Measurements from ENCODE around the gene UBXN7. TPM values are rescaled to one million over a fixed set of nuclear protein-coding genes. Genes with fewer than 3 reads are reported as not detected.

Gene UBXN7
- total and polyA plus RNA-seq, 2 of the 13 experiments (the other 11 are each of a cell fraction or from before 2014, with no cell fraction given), result 12.5 to 15.9 TPM

DNA sequence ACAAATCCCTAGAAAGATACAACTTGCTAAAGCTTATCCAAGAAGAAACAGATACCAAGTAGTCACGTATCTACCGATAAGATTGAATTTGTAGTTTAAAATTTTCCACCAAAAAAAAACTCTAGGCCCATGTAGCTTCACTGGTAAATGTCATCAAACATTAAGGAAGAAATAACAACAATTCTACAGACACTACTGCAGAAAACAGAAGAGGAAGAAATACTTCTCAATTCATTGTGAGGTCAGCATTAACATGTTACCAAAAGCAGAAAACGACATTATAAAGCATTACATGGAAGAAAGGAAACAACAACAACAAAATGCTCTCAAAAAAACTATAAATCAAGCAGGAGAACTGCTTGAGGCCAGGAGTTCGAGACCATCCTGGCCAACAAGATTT lies 66.5 kb downstream of the UBXN7 start (continued):
- TF ChIP-seq, protein P1, sequence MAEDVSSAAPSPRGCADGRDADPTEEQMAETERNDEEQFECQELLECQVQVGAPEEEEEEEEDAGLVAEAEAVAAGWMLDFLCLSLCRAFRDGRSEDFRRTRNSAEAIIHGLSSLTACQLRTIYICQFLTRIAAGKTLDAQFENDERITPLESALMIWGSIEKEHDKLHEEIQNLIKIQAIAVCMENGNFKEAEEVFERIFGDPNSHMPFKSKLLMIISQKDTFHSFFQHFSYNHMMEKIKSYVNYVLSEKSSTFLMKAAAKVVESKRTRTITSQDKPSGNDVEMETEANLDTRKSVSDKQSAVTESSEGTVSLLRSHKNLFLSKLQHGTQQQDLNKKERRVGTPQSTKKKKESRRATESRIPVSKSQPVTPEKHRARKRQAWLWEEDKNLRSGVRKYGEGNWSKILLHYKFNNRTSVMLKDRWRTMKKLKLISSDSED (CRISPR knock-in tag; IDR thresholded peaks at IDR 0.05), result no peak
- TF ChIP-seq ZKSCAN5 (CRISPR knock-in tag; IDR thresholded peaks at IDR 0.05), result no peak

DNA sequence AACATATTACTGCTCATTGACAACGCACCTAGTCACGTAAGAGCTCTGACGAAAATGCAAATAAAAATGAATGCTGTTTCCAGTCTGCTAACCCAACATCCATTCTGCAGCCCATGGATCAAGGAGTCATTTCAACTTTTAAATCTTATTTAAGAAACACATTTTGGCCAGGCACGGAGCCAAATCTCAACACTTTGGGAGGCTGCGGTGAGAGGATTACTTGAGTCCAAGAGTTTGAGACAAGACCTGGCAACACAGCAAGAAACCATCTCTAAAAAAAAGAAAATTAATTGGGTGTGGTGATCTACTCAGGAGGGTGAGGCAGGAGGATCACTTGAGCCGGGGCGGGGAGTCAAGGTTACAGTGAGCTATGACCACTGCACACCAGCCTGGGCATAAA lies 71.6 kb downstream of the UBXN7 start:
- Histone ChIP-seq H3K4me1 (ENCODE audit: insufficient read depth, low read length) (no peaks in the 10 kb centered on the region), H3K27ac (ENCODE audit: extremely low read length, insufficient read depth, low read length) (no peak overlapping the region), H4K20me1 (ENCODE audit: insufficient read depth, low read length) (no peaks in the 10 kb centered on the region), H3K36me3 (replicated peaks in 1 of 2; ENCODE audit: control insufficient read depth in 1 of 2, insufficient read depth in 2 of 2, low read length in 2 of 2) (peaks cover 19 to 59% of the 10 kb centered on the region in 2 experiments), H3K9ac (ENCODE audit: insufficient read depth, low read depth, low read length) (no peak overlapping the region), H2AFZ (ENCODE audit: low read length) (no peak overlapping the region), H3K4me3 (replicated peaks in 1 of 3; ENCODE audit: insufficient read depth in 1 of 3, low read depth in 2 of 3, low read length in 3 of 3) (no peak overlapping the region), H3K27me3 (ENCODE audit: control insufficient read depth in 1 of 2, insufficient read depth in 2 of 2, low read length in 2 of 2) (no peaks in the 10 kb centered on the region), H3K79me2 (ENCODE audit: insufficient read depth, low read length) (no peaks in the 10 kb centered on the region), H3K9me3 (ENCODE audit: low read length) (no peaks in the 10 kb centered on the region), H3K4me2 (ENCODE audit: low read depth, low read length) (no peak overlapping the region)
- FAIRE-seq (no peak), ATAC-seq (no peak), DNase-seq (ENCODE audit: low spot score) (no peak)
- WGBS (ENCODE audit: low lambda C conversion rate), result 96% methylated on average over 7 of the region's 7 CpGs
- no TSS peak for BruUV-seq (replicated peaks)
- ChIA-PET CTCF (ENCODE audit: low intra/inter-chr PET ratio, low total read pairs) (no interaction called here), POLR2A (no interaction called here)
- TF ChIP-seq, protein P2, sequence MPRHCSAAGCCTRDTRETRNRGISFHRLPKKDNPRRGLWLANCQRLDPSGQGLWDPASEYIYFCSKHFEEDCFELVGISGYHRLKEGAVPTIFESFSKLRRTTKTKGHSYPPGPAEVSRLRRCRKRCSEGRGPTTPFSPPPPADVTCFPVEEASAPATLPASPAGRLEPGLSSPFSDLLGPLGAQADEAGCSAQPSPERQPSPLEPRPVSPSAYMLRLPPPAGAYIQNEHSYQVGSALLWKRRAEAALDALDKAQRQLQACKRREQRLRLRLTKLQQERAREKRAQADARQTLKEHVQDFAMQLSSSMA (CRISPR knock-in tag; IDR thresholded peaks at IDR 0.05), result no peak
- TF ChIP-seq ZNF766 (CRISPR knock-in tag; IDR thresholded peaks at IDR 0.05; ENCODE audit: borderline replicate concordance) (no peak), NPAS2 (CRISPR knock-in tag; IDR thresholded peaks at IDR 0.05; ENCODE audit: borderline replicate concordance) (no peak), AKAP8 (CRISPR knock-in tag; IDR thresholded peaks at IDR 0.05) (no peak), SKI (IDR thresholded peaks at IDR 0.05; ENCODE audit: partially characterized antibody) (no peak), NFRKB (IDR thresholded peaks at IDR 0.05) (no peak), JUNB (CRISPR knock-in tag; IDR thresholded peaks at IDR 0.05; ENCODE audit: borderline replicate concordance) (no peak), POLR2AphosphoS2 (IDR thresholded peaks at IDR 0.05; ENCODE audit: low read depth, low read length) (no peak), ASH2L (IDR thresholded peaks at IDR 0.05; ENCODE audit: insufficient read length, low read depth, low read length) (no peak), TGIF2 (CRISPR knock-in tag; IDR thresholded peaks at IDR 0.05) (no peak), ZNF614 (CRISPR knock-in tag; IDR thresholded peaks at IDR 0.05; ENCODE audit: borderline replicate concordance) (no peak), NCOA2 (CRISPR knock-in tag; IDR thresholded peaks at IDR 0.05) (no peak), NR2F6 (IDR thresholded peaks at IDR 0.05) (no peak), NR2F6 (CRISPR knock-in tag; IDR thresholded peaks at IDR 0.05) (no peak)
- TF ChIP-seq, protein P3, sequence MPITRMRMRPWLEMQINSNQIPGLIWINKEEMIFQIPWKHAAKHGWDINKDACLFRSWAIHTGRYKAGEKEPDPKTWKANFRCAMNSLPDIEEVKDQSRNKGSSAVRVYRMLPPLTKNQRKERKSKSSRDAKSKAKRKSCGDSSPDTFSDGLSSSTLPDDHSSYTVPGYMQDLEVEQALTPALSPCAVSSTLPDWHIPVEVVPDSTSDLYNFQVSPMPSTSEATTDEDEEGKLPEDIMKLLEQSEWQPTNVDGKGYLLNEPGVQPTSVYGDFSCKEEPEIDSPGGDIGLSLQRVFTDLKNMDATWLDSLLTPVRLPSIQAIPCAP (CRISPR knock-in tag; IDR thresholded peaks at IDR 0.05; ENCODE audit: low read depth), result no peak
- TF ChIP-seq, protein P4, sequence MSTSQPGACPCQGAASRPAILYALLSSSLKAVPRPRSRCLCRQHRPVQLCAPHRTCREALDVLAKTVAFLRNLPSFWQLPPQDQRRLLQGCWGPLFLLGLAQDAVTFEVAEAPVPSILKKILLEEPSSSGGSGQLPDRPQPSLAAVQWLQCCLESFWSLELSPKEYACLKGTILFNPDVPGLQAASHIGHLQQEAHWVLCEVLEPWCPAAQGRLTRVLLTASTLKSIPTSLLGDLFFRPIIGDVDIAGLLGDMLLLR (CRISPR knock-in tag; IDR thresholded peaks at IDR 0.05), result no peak
- in situ Hi-C loops (cut with HindIII; ENCODE audit: extremely low pct_ligation_motif_present, low pct_unique_long_range_greater_than_20kb), result no loop called here
- intact Hi-C loops (cut with micrococcal nuclease; ENCODE audit: unreplicated experiment), result no loop called here
